HG02943 (cell line): ENCODE measurements around the gene BTBD16.

ENCODE experiments used
- ATAC-seq: cut with Tn5 transposase; IDR thresholded peaks from one replicate; pipeline ENCODE4 v1.9.1; 2021; ENCODE audit warnings: mild to moderate bottlenecking, low read depth, moderate library complexity; ENCODE audit not compliant: unreplicated experiment

BTBD16 gene

DNA sequence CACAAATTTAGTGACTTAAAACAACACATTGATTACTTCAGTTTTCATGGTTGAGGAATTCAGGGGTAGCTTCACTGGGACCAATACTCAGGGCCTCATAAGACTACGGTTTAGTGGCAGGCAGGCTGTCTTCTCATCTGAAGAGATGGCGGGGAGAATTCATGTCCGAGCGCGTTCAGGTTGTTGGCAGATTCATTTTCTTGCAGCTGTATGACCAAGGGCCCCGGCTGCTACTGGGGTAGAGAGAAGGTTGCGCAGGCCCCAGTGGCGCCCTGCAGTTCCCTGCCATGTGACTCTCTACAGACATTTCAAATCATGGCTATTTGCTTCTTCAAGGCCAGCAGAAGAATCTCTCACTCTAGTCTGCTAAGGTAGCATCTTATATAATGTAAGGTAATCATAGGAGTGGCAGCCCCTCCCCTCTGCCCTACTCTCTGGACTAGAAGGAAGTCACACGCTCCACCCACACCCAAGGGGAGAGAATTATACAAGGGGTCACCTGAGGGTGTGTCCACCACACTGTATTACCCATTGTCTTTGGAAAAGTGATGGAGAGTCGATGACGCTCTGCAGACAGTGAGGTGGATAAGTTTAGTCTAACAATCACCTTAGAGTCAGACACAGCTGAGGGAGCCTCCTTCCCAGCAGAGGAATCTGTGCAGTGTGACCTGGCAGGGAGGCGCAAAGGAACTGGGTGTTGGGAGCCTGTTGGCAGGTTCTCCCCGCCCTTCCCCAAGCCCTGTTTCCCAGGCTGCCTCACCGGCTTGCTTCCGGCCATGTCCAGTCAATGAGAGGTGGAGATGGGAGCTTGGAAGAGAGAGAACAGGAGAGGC, 67.7 kb downstream of the BTBD16 start:
- ATAC-seq = no peak

DNA sequence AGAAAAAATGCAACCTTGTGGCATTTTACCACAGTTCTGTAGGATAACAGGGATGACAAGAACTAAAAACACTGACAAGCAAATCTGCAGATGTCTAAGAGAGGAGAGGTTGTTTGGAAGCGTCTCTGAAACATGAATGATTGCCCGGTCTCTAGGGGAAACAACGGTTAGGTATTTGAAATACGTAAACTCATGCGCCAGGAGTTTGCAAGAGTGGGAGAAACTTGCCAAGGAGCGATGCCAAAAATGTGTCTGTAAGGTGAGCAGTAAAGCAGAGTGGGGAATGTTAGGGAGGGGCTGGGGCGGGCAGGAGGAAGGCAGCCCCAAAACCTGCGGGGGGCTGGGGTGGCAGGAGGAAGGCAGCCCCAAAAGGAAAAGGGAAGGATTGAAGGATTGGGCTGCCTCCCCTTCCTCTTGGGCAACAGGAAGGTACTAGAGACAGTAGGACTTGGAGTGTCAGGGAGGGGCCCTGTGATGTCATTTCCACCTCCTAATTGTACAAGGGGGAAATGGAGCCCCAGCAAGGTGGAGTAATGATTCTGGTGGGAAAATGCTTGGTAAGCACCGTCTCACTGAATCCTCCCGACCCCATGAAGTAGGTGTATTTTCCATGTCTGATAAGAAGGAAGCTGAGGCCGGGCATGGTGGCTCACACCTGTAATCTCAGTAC, 70.2 kb downstream of the BTBD16 start:
- ATAC-seq = no peak

DNA sequence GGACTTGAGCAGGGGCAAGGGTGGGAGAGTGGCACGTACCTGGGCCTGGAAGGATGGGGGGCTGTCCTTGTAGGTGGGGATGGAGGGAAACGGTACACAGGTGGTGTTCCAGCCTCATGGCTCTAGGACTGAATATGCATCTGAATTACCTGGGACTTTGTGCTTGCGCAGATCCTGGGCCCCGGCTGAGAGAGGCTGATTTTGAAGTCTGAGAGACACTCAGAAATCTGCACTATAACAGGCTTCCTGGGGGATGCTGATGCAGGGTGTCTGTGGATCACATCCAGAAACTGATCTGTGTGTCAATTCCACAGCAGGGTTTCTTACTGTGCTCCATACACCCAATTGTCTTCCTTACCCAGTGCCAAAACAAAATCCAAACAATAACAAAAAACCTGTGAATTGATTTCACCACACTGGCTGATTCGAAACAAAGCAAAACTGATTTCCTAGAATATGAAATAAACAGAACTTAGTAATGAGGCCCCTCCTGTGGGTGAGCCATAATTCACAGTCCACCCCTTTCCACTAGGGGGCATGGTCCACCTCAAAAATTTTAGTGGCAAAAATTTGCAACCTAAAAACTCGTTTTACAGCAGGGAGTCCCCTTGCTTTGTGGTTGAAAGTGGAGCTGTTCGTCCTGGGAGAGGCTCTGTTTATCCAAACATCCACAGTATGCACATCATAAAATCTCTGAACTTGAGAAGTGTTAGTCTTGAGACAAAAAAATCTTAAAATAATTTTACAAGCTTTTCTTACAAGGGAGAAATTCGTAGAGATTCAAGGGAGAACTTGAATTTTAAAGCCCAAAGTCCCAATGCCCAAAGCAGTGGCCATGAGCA, 71.4 kb downstream of the BTBD16 start:
- no peak for ATAC-seq

DNA sequence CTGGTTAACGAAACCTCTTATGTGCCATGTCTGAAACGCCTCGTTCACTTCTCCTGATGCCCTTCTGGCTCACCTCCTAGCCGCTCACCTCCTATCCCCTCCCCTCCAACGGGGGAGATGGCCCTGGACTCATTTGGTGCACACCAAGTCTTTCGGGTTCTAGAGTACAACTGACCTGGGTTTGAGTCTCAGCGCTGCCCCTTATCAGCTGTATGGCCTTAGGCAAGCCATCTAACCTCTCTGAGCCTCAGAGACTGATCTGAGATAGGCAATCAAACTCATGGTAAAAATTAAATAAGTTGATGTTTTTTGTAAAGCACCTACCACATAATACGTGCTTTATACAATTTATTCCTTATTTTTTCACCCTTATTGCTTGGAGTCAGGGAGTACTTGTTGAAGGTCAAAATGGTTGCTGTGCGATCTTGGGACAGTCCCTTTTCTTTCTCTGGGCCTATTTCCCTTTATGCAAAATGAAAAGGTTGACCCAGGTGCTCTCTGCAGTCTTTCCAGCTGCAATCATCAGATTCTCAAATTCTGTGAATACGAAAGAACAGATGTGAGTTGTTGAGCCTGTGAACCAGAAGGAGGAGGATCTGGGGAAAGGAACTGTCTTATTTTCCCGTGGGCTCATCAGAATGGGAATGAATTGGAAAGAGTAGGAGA, 72.2 kb downstream of the BTBD16 start:
- no peak for ATAC-seq

DNA sequence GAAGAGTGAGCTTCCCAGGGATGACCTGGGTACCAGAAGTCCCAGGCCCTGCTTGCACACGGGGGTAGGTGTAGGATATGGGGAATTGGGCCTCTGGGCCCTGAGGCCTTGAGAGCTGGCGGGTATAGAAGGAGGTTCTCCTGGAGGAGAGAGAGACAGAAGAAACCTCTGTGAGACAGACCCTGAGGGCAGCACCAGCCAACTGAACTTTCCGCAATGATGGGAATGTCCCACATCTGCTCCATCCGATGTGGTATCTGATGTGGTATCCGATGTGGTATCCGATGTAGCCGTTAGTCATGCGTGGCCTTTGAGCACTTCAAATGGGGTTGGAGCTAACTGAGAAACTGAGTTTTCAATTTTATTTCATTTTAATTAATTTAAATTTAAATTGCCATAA, 72.8 kb downstream of the BTBD16 start:
- no peak for ATAC-seq

DNA sequence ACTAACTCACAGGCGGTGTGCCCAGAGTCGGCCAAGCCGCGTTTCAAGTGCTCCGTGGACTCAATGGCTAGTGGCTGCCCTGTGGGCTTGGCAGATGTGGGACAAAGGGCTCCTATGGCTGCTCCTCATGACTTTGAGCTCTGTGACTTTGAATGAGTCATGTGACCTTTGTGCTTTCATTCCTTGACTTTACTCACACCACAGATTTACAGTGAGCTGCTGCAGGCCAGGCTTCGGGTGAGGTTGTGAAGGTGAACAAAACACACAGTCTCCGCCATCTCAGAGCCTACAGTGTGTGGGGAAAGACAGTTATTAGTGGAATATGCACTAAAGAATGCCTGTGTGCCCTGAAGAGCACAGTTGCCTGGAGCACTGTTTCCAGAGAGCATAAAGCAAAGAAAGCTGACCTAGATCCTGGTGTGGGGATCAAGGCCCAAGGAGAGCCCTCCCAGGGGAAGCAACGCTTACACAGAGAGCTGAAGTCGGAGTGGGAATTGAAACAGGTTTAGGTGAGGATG, 73.7 kb downstream of the BTBD16 start:
- ATAC-seq = no peak

DNA sequence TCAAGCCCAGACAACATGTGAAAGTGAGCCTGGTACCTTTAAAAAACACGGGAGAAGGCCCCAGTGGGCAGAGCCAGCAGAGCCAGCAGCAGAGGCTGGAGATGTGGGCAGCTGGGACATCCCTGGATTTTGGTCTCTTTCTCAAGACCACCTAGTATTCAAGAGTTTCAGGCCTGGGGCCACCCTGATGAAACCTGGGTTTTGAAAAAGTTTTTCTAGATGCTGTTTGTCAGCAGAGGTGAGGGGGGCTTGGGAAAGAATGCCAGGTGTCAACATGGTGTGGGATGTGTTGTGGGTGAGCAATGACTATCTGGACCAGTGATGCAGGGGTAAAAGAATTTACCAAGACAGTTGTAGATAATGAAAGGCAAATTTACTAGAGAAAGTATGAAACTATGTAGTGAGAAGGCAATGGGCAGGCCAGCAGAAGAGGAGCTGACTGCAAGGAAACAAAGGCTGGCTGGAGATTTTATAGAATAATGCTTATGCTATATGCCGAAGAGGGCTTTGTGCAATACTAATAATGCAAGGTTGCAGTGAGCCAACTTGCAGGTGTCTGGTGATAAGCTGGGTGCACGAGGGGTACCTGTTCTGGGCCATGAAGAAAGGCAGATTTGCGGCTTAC, 75.3 kb downstream of the BTBD16 start:
- ATAC-seq = no peak

DNA sequence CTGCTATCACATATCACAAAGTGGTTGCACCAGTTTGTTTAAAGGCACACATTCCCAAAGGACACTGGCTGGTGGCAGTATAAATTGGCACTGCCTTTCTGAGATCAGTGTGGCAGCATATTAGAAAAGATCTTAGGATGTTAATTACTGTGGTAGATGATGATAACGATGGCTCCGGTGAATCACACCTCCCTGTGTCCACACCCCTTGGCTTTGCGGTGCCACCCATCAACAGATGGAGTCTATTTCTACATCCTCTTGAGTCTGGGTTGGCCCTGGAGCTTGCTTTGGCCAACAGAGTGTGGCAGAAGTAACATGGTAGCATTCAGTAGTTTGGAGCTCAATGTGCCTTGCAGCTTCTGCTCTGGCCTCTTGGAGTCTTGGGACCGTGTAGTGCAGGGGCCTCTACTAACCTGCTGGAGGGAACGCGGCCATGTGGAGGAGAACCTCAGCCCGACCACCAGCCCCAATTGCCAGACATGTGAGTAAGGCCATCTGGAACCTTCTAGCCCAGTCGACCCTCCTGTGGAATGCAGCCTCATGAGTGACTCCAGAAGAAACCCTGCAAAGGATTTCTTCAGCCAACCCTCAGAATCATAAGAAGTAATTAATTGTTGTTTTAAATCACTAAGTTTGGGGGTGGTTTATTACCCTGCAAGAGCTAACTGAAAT, 76.2 kb downstream of the BTBD16 start:
- ATAC-seq = no peak

DNA sequence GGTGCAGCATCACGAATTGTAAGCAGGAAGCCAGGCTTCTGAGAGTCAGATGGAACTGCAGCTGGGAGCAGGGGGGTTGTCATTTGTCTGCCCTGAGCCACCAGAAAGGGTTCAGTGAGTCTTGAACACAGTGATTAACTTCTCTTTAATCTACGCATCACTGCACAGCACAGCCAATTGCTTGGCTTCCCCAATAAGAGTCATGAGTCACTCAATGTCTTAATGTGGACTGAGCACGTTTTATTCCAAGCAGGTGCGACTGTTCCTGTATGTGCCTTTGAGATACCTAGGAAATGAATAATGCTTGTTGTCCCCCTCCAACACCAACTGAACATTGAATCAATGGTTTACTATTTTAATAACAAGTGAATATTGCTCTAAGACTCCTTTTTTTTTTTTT, 77.4 kb downstream of the BTBD16 start:
- no peak for ATAC-seq

DNA sequence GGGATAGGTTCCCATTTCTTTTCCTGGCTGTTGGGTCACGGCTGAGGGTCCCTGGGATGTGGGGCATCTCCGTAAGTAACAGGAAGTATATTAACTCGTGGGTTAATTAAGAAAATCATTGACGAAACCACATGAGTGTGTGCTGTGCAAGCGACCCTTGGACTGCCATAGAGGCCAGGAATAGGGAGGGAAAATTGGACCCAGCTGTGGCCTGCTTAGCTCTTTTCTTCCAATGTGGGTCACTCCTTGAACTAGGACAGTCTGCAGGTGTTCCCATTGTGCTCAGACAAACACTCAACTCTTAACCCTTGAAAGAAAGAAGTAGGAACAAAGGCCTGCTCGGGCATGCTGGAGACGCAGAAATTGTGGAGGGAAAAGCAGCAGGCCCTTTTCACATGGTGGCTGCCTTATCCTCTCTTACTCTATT, 77.9 kb downstream of the BTBD16 start:
- no peak for ATAC-seq

DNA sequence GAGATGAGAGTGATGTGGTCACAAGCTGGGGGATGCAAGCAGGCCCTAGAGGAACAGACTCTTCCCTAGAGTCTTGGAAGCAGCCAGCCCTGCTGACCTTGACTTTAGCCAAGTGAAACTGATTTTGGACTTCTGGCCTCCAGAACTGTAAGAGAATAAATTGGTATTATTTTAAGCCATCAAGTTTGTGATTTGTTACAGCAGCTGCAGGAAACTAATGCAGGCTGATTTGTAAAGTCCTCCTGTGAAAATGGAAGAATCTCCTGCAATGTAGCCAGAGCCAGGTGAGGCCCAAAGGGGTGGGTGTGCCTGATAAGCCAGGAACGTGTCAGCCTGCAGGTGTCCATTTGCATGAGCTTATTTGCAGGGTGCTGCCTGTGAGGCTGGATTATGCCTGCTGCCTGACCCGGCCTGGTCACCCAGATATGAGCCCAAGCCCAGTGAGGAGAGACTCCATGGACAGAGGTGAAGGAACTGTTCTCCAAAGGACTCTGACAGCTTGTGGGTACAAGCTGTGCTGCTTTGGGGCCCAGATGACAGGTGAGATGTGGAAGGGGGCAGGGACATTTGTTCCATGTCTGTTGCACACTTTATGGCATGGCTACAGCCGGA, 78.8 kb downstream of the BTBD16 start:
- no peak for ATAC-seq

DNA sequence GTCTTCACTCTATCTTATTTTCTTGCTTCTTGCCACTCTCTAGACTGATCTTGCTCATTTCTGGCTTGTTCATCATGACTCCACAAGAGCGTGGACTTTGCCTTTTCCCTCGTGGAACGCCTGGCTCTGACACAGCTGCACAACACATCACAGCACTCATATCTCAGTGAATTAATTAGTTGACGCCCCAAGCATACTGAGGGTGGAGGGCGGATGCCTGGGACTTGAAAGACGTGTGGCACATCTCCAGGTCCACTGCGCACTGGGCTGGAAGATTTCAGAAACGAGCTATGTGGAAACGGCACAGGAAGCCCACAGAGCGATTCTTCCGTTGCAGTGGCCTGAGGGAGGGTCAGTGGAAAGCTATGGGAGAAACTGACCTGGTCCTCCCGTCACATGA, 79.8 kb downstream of the BTBD16 start:
- ATAC-seq = no peak

DNA sequence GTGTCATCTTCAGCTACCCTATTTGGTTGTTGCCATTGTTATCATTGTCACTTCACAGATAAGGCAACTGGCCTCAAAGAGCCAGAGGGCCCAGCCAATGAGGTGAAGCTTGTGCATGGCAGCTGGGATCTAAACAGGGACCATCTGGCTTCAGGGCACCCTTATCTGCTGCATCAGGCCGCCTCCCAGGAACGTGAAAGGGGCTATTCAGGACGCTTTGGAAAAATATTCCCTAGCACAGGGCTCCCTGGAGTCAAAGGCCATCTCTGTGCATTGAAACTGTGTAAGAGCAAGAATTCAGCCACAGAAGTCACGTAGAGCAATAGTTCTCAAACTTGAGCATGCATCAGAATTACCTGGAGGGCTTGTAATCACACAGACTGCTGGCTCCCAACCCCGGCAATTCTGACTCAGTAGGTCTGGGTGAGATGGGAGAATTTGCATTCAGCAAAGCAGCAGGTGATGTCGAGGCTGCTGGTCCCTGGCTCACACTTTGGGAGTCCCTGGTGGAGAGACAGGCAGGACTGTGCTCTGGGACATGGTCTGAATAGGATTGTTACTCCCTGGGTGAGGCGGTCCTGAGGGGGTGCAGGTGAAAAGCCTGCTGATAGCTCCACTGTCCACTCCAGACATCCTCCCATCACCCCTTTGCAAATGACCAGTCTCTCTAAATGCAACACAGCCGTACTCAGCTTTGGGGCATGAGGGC, 81.9 kb downstream of the BTBD16 start:
- ATAC-seq = no peak

DNA sequence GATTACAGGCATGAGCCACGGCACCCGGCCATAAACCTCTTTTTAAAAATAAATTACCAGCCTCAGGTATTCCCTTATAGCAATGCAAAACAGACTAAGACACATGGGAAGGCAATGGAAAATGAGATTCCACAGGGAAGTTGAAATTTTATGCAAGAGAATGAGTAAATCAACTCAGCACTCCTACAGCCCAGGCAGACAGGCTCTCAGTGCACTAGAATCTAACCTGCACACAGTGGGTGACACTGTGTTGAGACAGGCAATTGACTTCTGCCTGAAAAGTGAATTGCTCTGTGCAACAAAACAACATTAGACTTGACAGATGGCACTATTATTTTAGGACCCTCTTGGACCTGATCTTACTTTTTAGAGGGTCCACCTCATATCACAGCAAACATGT, 83.3 kb downstream of the BTBD16 start:
- no peak for ATAC-seq

DNA sequence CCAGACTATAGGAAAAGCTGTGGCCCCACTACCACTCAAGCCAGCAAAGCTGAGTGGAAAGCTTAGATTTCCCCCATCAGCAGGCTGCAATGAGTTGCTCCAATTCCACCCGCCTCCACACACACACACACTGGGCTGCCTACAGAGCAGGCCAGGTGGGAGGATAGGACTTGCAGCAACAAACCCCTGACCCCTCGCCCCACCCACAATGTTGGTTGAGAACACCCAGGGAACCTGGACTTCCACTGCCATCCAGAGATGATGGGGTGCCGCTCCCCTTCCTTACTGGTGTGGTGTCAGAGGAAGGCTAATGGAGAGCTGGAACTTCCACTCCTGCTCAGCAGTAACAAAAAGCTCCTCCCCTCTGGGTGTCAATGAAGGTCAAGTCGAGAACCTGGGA, 86.6 kb downstream of the BTBD16 start:
- no peak for ATAC-seq

DNA sequence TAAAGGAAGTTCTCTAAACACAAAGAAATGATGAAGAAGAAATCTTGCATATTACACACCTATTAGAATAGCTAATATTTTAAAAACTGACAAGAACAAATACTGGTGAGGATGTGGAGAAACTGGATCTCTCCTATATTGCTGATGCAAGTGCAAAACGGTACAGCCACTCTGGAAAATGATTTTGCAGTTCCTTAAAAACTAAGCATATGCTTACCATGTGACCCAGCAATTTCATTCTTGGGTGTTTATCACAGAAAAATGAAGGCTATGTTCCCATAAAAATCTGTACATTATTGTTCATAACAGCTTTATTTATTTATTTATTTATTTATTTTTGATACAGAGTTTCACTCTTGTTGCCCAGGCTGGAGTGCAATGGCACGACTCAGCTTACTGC, 88.5 kb downstream of the BTBD16 start:
- ATAC-seq = no peak

DNA sequence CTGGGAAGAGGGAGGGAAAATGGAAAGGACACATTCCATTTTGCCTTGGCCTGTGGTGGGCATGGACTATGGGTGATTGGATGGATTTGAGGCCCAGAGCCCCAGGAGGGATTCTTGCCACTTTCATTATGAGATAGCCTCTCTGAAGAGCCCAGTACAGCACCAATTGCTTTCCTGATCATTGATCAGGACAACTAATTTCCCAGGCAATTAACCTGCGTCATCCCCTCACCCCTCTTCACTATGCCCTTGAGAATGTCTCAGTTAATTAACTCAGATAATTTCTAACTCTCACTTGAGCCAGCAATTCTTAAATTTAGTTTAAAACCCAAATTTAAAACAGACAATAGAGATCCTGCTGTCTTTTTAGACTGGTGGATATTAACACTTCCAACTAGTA, 90.0 kb downstream of the BTBD16 start:
- no peak for ATAC-seq

DNA sequence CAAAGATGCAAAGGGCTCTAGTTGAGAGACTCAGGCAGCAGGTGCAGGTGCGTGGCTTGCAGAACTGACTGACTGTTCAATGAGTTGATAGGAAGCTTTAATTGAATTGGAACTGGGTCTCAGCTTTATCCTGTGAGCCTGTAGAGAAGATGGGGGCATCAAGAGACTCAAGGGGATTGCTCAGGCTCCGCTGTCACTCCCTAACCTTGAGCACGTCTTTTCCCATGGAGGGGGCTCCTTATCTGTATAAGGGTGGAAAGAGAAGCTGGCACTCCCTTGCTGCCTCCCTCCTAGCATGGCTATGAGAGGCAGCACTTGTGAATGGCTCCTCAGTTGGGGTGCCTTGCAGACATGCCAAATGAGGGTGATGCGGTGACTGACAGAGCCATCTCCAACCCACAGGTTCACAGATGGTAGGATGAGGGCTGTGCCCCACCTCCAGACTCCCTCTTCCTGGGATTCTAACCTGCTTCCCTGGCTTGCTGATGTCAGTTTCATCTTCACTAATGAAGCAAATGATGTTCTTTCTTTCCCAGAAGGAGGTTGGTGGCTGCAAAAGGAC, 91.0 kb downstream of the BTBD16 start:
- no peak for ATAC-seq
